WTC11 (cell line): ENCODE data around the gene WDHD1. TPM values are rescaled to one million over a fixed set of nuclear protein-coding genes. Genes with fewer than 3 reads are reported as not detected.

Source experiments
- ATAC-seq: fragments of 200-7000 bp; cut with Tn5 transposase; 2 replicates; pipeline ENCODE4 v1.10.0; 2021; ENCODE audit warnings: mild to moderate bottlenecking, moderate library complexity
- CTCF ChIA-PET: fragments of 300-600 bp; sonication (Branson Sonifier 250); formaldehyde crosslinking; loops from one replicate; lab custom pipeline; 2021; ENCODE audit warnings: antibody characterized with exemption; lab: Charles Lee
- POLR2A ChIA-PET: fragments of 350-600 bp; sonication (Branson Sonifier 250); formaldehyde crosslinking; loops from one replicate; lab custom pipeline; 2021; ENCODE audit warnings: antibody characterized with exemption; lab: Charles Lee
- DNase-seq: peaks from one replicate; pipeline ENCODE4 v3.0.0; 2021; ENCODE audit warnings: low spot score
- H3K27ac Mint-ChIP-seq: 2 replicates; pipeline ENCODE4 v1.8.0; 2021; ENCODE audit warnings: mixed read lengths
- H3K27me3 Mint-ChIP-seq: 2 replicates; pipeline ENCODE4 v1.8.0; 2021; ENCODE audit warnings: low read depth, mild to moderate bottlenecking, moderate library complexity, mixed read lengths
- H3K36me3 Mint-ChIP-seq: 2 replicates; pipeline ENCODE4 v1.8.0; 2021; ENCODE audit warnings: mixed read lengths
- H3K4me1 Mint-ChIP-seq: 2 replicates; pipeline ENCODE4 v1.8.0; 2022; ENCODE audit warnings: mixed read lengths
- H3K4me3 Mint-ChIP-seq: 2 replicates; pipeline ENCODE4 v1.8.0; 2021; ENCODE audit warnings: mild to moderate bottlenecking, moderate library complexity, mixed read lengths
- H3K9me3 Mint-ChIP-seq: 2 replicates; pipeline ENCODE4 v1.8.0; 2021; ENCODE audit warnings: mixed read lengths
- ATF1 ChIP-seq: sonication (generic); formaldehyde crosslinking; IDR thresholded peaks from 2 replicates; pipeline ENCODE4 v1.8.1; 2023; ENCODE audit warnings: mild to moderate bottlenecking, moderate library complexity, missing genetic modification reagents
- CTCF ChIP-seq: fragments of 200-600 bp; IDR thresholded peaks from 2 replicates; pipeline ENCODE4 v1.8.0; 2022; ENCODE audit warnings: antibody characterized with exemption
- E2F5 ChIP-seq: sonication (generic); formaldehyde crosslinking; IDR thresholded peaks from 2 replicates; pipeline ENCODE4 v1.8.1; 2022; ENCODE audit warnings: mild to moderate bottlenecking, moderate library complexity, missing genetic modification reagents
- ELF4 ChIP-seq: sonication (generic); formaldehyde crosslinking; IDR thresholded peaks from 2 replicates; pipeline ENCODE4 v1.8.1; 2022; ENCODE audit warnings: low read depth, mild to moderate bottlenecking, moderate library complexity, missing genetic modification reagents
- ETV6 ChIP-seq: sonication (generic); formaldehyde crosslinking; IDR thresholded peaks from 2 replicates; pipeline ENCODE4 v1.8.1; 2022; ENCODE audit warnings: mild to moderate bottlenecking, missing genetic modification reagents
- FOXJ3 ChIP-seq: sonication (generic); formaldehyde crosslinking; IDR thresholded peaks from 2 replicates; pipeline ENCODE4 v1.9.0; 2021; ENCODE audit warnings: missing genetic modification reagents, mild to moderate bottlenecking, borderline replicate concordance
- GABPB1 ChIP-seq: sonication (generic); formaldehyde crosslinking; IDR thresholded peaks from 2 replicates; pipeline ENCODE4 v1.8.1; 2023; ENCODE audit warnings: mild to moderate bottlenecking, missing genetic modification reagents
- KAT7 ChIP-seq: sonication (generic); formaldehyde crosslinking; IDR thresholded peaks from 2 replicates; pipeline ENCODE4 v1.8.1; 2023; ENCODE audit warnings: missing genetic modification reagents, mild to moderate bottlenecking, borderline replicate concordance
- NFYB ChIP-seq: sonication (generic); formaldehyde crosslinking; conservative IDR thresholded peaks from 2 replicates; pipeline ENCODE4 v1.8.0; 2022; ENCODE audit warnings: low read depth, missing genetic modification reagents
- RELA ChIP-seq: sonication (generic); formaldehyde crosslinking; IDR thresholded peaks from 2 replicates; pipeline ENCODE4 v1.8.1; 2022; ENCODE audit warnings: missing genetic modification reagents, mild to moderate bottlenecking, borderline replicate concordance
- TEAD1 ChIP-seq: sonication (generic); formaldehyde crosslinking; IDR thresholded peaks from 2 replicates; pipeline ENCODE4 v1.8.0; 2022; ENCODE audit warnings: mild to moderate bottlenecking, missing genetic modification reagents
- ZNF232 ChIP-seq: sonication (generic); formaldehyde crosslinking; IDR thresholded peaks from 2 replicates; pipeline ENCODE4 v1.8.0; 2022; ENCODE audit warnings: mild to moderate bottlenecking, missing genetic modification reagents
- ZNF281 ChIP-seq: sonication (generic); formaldehyde crosslinking; IDR thresholded peaks from 2 replicates; pipeline ENCODE4 v1.8.0; 2023; ENCODE audit warnings: mild to moderate bottlenecking, missing genetic modification reagents
- ZNF317 ChIP-seq: sonication (generic); formaldehyde crosslinking; IDR thresholded peaks from 2 replicates; pipeline ENCODE4 v1.8.1; 2023; ENCODE audit warnings: low read depth, mild to moderate bottlenecking, moderate library complexity, missing genetic modification reagents, borderline replicate concordance
- ZNF423 ChIP-seq: fragments of 250-450 bp; sonication (Bioruptor Pico); IDR thresholded peaks from 2 replicates; pipeline ENCODE4 v2.1.2; 2022; ENCODE audit warnings: mild to moderate bottlenecking, moderate library complexity
- ZNF671 ChIP-seq: fragments of 250-450 bp; sonication (Bioruptor Pico); IDR thresholded peaks from 2 replicates; pipeline ENCODE4 v1.8.0; 2021; ENCODE audit warnings: mild to moderate bottlenecking
- total RNA-seq: library from RNA; stranded (reverse); gene quantifications from 3 replicates; pipeline ENCODE4 v1.2.3, GENCODE V29; 2021
- TF ChIP-seq, protein P1 (sequence below): fragments of 250-450 bp; sonication (Bioruptor Pico); IDR thresholded peaks from 2 replicates; pipeline ENCODE4 v1.9.0; 2021; ENCODE audit warnings: mild to moderate bottlenecking, borderline replicate concordance
- TF ChIP-seq, protein P2 (sequence below): sonication (generic); formaldehyde crosslinking; IDR thresholded peaks from 2 replicates; pipeline ENCODE4 v1.8.0; 2023; ENCODE audit warnings: missing genetic modification reagents

WDHD1 gene
- total RNA-seq, 1 experiment from 2014 or later = 76.1 TPM

- TF ChIP-seq E2F5 (CRISPR knock-in tag) (no peak), FOXJ3 (CRISPR knock-in tag) (no peak), NFYB (CRISPR knock-in tag) (no peak)
Measured at GRCh38 chr14:54908190-54908589, 118.7 kb downstream of the WDHD1 start (continued).

DNA sequence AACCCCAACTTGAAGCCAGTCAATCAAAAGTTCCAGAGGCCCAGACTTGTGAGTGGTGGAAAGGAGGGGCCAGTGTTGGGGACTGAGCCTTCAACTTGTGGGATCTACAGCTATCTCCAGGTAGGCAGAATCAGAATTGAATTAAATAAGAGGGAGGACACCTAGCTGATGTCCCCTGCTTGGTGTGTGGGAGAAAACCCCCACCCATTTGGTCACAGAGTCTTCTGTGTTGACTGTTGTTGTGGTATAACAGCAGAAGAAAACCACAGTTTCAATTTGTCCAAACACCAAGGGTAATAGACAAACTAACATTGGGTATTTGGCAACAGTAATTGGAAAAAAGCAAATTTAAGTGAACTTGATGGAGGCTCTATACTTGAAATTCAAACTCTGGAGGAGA lies 120.8 kb downstream of the WDHD1 start:
- ChIA-PET POLR2A (no interaction called here), CTCF (no interaction called here)
- TF ChIP-seq ZNF232 (CRISPR knock-in tag) = no peak
- TF ChIP-seq, protein P1, sequence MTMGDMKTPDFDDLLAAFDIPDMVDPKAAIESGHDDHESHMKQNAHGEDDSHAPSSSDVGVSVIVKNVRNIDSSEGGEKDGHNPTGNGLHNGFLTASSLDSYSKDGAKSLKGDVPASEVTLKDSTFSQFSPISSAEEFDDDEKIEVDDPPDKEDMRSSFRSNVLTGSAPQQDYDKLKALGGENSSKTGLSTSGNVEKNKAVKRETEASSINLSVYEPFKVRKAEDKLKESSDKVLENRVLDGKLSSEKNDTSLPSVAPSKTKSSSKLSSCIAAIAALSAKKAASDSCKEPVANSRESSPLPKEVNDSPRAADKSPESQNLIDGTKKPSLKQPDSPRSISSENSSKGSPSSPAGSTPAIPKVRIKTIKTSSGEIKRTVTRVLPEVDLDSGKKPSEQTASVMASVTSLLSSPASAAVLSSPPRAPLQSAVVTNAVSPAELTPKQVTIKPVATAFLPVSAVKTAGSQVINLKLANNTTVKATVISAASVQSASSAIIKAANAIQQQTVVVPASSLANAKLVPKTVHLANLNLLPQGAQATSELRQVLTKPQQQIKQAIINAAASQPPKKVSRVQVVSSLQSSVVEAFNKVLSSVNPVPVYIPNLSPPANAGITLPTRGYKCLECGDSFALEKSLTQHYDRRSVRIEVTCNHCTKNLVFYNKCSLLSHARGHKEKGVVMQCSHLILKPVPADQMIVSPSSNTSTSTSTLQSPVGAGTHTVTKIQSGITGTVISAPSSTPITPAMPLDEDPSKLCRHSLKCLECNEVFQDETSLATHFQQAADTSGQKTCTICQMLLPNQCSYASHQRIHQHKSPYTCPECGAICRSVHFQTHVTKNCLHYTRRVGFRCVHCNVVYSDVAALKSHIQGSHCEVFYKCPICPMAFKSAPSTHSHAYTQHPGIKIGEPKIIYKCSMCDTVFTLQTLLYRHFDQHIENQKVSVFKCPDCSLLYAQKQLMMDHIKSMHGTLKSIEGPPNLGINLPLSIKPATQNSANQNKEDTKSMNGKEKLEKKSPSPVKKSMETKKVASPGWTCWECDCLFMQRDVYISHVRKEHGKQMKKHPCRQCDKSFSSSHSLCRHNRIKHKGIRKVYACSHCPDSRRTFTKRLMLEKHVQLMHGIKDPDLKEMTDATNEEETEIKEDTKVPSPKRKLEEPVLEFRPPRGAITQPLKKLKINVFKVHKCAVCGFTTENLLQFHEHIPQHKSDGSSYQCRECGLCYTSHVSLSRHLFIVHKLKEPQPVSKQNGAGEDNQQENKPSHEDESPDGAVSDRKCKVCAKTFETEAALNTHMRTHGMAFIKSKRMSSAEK = no peak
- no peak for TF ChIP-seq ZNF281 (CRISPR knock-in tag)
- no peak for TF ChIP-seq ZNF671 (CRISPR knock-in tag)
- TF ChIP-seq ATF1 (CRISPR knock-in tag) = no peak
- TF ChIP-seq ZNF317 (CRISPR knock-in tag) = no peak

DNA sequence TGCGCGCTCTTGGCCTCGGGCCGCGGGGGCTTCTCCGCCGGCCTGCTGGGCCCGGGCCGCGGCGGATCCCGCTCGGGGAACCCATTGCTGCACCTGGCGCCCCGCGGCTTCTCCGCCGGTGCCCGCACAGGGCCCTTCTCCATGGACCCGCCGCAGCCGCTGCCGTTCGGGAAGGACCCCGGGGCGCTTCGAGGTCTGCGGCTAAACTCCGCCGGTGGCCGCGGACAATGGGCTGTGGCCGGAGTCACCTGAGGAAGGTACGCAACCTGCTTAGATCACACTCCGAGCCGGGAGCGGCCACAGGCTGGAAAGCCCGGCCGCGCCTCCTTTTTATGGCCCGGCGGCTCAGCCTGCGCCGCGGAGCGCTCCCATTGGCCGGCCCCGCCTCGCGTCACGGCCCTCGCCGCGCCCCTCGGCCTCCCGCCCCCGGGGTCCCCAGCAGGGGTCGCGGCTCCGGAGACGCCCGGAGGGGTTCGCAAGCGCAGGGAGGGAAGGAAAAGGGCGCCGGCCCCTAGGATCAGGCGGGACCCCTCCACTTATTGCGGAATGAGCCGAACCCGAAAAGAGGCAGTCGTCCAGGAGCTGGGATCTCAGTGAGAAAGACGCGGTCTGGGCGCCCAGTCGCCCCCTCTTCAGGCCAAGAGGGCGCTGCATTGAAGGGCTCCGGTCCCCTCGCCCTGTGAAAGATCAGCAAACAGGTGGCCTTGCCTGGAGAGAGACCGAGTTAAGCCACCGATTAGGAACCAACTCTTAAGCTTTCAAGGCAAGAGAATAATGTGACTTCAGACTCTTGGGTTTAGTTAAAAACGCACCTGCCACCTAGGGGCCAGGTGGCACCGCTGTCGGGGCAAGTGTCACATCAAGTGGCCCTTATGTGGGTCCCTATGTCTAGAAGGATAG lies 124.1 kb downstream of the WDHD1 start, which contains the start of gene GCH1:
Gene GCH1, minus strand, starts transcription at position 306 of the 900 bp plus-strand sequence. Its CDS starts 163 bp downstream, at position 143.
- Mint-ChIP-seq H3K4me3 (peak within 1 kb of the TSS; percentile 73), H3K36me3 (no peaks in the 10 kb centered on the region), H3K27ac (0 out of 2 replicates have a peak within 1 kb of the TSS, but pooled peaks have one; percentile 19), H3K27me3 (peaks cover 39% of the 10 kb centered on the region), H3K9me3 (no peaks in the 10 kb centered on the region), H3K4me1 (peaks cover 11% of the 10 kb centered on the region)
- ATAC-seq (peak; percentile 91), DNase-seq (peak; percentile 83)
- POLR2A ChIA-PET = interaction anchor here (0.8 to 1.3 kb wide), 2 partner anchors 25 to 124 kb away, joined by 3 read pairs; partner anchors contain the start of genes SOCS4 and WDHD1
- CTCF ChIA-PET = interaction anchor here (0.7 to 1.2 kb wide), 13 partner anchors 9 to 393 kb away, joined by 3 to 6 read pairs (median 3); partner anchors contain the start of genes CGRRF1, SOCS4 and WDHD1
- TF ChIP-seq E2F5 (CRISPR knock-in tag) (peak; percentile 43; the same call in 1 of the 2 replicates), CTCF (peak; percentile 29; the same call in 1 of the 2 replicates), ELF4 (CRISPR knock-in tag) (0 out of 2 replicates have a peak, but pooled peaks have one; percentile 24), ZNF423 (CRISPR knock-in tag) (peak; percentile 93), GABPB1 (CRISPR knock-in tag) (peak; percentile 8; the same call in 1 of the 2 replicates), ZNF317 (CRISPR knock-in tag) (0 out of 2 replicates have a peak, but pooled peaks have one; percentile 18), KAT7 (peak; percentile 75; the same call in 1 of the 2 replicates), ETV6 (CRISPR knock-in tag) (peak; percentile 75; the same call in 1 of the 2 replicates), NFYB (CRISPR knock-in tag) (peak; percentile 83), RELA (CRISPR knock-in tag) (0 out of 2 replicates have a peak, but pooled peaks have one; percentile 22), TEAD1 (CRISPR knock-in tag) (peak; percentile 68; the same call in 1 of the 2 replicates)
- TF ChIP-seq, protein P2, sequence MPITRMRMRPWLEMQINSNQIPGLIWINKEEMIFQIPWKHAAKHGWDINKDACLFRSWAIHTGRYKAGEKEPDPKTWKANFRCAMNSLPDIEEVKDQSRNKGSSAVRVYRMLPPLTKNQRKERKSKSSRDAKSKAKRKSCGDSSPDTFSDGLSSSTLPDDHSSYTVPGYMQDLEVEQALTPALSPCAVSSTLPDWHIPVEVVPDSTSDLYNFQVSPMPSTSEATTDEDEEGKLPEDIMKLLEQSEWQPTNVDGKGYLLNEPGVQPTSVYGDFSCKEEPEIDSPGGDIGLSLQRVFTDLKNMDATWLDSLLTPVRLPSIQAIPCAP = no peak

More for the DNA sequence above, 120.8 kb downstream of the WDHD1 start:
- Mint-ChIP-seq H3K36me3 (no peaks in the 10 kb centered on the region), H3K9me3 (no peaks in the 10 kb centered on the region), H3K27ac (no peak overlapping the region), H3K4me1 (peaks cover 10% of the 10 kb centered on the region), H3K27me3 (peaks cover 24% of the 10 kb centered on the region), H3K4me3 (no peak overlapping the region)
- ATAC-seq (no peak), DNase-seq (no peak)
